NCI-H1930 (cell line): ENCODE results near the gene GPR161.

Experiments used
- DNase-seq, 2 experiments: peaks; one replicate each; lab custom pipeline; 2025; lab: John Stamatoyannopoulos, UW

Gene GPR161

DNA sequence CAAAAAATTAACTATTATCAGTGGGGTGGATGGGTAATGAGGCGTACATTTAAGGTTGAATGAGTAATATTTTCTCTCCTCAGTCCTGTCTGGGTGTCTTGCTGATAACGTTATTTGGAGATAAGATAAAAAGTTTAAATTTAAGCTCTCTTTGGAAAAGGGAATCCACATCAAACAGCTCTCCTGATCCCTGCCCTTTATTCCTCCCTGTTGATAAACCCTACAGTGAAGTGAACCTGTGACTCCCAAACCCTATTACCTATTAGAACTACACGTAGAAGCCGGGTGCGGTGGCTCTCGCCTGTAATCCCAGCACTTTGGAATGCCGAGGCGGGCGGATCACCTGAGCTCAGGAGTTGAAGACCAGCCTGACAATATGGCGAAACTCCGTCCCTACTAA is 9.9 kb upstream of the GPR161 start:
- no peak for DNase-seq

DNA sequence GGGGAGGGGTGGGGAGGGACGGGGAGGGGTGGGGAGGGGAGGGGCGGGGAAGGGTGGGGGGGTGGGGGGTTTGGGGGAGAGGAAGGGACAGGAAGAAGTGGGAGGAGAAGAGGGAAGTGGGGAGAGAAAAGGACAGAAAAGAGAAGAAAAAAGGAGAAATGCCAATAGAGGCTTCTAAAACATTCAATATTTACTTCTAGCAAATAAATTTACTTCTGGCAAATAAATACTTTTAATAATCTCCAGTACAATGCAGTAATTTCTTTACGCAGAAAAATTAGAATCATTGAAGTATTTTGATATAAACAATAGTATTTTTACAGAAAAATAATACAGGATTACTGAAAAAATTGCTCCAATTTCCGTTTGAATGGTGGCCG is 9.4 kb upstream of the GPR161 start:
- no peak for DNase-seq

DNA sequence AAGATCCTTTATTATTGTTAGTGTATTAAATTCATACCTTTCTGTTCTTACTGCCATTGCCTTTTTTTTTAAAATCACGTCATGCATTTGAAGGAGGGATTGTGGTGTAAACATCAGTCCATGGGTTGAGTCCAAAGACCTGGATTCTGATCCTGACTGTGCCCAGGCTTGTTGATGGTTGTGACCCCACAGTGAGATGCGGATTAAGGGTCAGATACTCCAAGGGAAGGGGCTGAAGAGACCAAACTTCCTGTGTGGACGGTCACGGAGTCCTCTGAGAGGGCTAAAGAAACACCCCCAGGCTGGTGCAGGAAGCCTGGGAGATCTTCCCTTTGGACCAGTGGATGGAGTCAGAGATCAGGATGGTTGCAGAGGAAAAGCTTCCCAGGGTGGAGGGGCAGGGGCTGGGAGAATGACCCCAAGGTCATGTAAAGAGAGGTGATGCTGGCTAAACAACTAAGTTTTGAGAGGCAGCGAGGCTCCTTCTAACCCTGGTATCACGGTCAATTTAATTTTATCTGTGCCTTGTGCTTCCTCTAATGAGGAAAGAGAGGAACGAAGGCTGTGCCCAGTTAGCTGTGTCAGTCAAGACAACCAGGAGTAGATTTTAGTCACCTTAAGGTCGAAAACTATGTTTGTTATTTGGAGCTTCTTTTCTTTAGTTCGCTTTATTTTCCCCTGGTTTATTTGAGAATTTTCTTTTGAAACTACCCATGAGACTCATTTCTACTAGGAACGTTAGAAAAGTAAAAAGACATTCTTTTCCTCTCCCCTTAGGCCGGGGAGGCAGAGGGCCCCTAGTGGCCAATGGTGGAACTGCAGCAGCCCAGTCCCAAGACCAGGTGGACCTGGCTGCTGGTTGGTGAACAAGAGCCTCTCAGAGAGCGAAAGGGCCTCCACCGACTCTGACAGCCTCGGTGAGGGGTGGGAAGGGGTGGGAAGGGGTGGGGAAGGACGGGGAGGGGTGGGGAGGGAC is 8.7 kb upstream of the GPR161 start:
- peak; percentile 49 to 64 for DNase-seq

DNA sequence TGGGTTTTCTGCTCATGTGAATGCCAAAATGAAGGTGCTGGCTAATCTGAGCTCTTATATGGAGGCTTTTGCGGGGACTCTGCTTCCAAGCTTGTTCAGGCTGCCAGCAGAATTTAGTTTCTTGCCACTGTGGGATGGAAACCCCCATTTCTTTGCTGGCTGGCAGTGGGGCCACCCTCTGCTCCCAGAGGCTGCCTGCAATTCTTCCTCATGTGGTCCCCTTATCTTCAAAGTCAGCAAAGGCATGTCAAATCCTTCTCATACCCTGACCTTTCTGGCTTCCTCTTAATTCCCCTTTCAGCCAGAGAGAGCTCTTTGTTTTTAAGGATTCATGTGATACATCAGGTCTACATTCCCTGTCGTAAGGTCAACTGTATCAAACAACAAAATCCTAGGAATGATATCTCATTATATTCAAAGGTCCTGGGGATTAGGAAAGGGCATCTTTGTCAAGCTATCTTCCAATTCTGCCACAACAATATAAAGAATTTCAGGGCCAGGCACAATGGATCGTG is 5.2 kb upstream of the GPR161 start:
- no peak for DNase-seq

DNA sequence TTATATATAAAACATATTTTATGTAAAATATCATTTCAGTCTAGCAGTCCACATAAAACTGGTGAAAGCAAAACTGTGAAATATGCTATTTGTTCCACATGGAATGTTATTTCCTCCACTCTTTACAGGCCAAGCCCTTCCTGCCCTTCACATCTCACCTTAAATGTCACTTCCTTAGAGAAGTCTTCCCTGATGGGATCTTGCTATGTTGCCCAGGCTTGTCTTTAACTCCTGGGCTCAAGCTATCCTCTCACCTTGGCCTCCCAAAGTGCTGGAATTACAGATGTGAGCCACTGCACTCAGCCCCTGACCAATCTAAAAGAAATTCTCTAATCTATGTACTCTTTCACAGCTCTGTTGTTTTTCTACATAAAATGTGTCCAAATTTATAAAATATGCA is 2.3 kb upstream of the GPR161 start:
- no peak for DNase-seq

DNA sequence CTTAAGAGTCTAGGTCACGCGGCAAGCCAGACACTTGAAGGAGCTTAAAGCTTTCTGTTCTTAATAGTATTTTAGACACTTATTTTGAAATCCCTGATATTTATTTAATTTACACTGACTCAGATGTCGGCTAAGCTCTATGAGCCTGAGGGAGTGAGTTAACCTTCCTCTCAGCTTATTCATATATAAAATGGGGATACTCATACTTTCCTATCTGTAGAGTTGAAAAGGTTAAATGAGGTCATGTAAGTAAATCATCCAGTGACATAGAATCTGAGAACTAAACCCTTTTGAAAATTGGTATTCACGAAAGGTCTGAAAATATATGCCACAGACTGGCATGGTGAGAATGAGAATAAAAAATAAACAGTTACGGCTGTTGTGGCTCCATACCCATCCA is 1.4 kb upstream of the GPR161 start:
- no peak for DNase-seq

DNA sequence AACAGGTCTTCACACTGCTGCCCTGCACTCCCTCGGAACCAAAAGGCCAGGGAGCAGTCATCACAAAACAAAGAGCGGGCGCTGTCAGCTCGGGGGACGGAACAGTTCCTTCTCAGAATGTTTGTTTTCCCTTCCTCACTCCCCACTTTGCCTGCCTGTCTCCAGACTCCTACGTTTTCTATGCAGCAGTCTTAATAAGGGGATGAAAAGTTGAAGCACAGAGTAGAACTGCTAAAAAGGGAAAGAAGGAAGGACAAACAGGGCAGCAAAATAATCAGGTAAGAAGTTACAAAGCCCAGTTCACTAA is 738 bp upstream of the GPR161 start:
- no peak for DNase-seq

DNA sequence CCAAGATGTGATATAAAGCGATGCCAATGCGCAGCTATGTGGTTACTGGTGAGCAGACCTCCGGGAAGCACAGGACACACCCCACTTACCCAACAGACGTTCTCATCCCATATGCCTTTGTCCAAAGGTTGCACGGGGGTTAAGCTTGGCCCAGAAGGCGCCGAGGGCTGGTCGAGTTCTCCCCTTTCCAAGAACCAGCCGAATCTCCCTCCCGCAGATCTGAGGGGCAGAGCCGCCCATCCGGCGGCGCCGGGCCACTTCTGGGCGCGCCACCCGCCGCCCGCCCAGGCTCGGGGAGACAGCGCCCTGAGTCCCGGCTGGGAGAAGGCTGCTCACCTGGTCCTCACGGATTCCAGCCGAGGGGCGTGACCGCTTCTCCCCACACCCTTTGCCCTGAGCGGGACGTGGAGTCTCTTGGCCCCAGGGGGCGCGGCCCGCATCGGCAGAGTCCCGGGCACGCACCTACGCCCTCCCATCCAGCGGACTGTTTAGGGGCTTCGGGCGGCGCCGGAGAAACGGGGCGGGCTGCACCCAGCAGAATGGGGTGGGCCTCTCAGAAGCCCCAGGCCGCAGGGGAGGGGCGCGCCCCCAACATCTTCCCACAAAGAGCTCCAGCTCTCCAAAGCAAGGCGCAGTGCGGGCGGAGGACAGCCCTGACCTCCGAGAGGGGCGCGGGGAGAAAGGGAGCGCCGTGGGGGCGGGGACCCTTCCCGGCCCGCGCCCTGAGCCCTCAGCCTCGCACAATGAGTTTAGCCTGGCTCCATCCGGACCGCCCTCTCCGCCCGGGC is 615 bp downstream of the GPR161 start:
- DNase-seq, result peak; percentile 21 to 24

DNA sequence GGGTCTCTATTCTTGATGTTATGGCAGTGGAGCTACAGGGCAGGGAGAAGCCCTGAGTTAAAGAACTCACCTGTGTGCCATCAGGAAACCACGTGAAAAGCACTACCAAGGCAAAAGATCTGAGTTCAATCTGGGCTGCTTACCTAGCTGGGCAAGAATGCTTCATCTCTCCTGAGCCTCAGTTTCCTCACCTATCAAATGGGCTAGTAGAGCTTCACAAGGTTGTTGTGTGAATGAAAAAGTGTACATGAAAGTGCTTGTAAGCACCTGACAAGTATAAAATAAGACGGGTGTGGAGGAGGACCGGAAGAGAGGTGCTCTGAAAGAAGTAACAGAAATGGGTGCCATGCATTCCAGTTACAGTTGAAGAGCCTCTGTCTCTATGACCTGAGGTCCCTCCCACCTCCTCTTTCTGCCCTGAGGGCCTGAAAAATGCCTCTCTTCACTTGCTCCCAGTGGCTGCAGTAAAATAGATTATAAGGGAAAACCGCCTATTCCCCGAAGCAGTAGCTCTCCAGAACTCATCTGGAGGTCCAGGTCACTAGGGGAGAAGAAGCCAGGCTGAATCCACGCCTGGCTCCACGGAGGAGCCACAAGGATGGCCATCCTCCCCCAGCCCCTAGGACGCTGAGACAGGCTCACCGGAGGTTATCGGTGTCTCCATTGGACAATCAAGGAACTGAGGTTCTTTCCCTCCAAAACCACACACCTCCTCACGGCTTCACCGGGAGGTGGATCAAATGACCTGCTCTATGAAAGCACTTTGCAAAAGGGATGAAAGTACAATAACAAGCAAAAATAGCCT is 1.4 kb downstream of the GPR161 start:
- peak in 1 of 2 experiments; percentile 27 for DNase-seq

DNA sequence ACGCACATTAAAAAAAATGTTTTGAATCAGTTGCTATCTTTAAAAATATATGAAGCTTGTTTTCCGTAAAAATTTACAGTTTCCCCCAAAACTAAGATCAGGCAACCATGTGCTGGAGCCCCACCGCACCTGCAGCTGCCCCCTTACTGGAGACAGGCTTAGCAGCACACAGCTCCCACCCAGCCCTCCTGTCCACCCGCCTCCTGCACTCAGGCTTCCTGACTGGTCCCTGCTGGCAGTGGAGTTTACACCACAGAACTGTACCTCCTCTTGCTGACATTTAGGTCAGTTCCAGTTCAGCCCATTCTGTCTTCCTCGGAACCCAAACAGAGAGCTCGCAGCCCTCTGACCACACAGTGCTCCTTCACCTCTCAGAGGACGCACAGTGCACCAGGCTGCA is 2.1 kb downstream of the GPR161 start:
- no peak for DNase-seq

DNA sequence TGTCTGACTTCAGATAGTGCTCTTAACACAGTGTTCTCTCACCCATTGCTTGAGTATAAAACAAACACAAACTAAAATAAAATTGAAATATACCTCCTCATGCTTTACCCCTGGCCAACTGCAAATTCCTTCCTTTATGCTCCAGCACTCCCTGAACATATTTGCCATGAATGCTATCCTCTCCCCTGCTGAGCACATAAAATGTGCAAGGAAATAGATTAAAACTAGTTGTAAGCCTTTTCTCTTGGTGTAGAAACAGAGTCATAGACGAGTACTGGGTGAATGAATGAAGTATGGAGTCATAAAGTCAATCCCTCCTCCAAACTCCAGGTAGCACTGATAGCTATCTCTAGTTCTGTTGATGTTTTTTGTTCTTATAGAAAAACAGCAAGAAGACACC is 2.6 kb downstream of the GPR161 start:
- no peak for DNase-seq

DNA sequence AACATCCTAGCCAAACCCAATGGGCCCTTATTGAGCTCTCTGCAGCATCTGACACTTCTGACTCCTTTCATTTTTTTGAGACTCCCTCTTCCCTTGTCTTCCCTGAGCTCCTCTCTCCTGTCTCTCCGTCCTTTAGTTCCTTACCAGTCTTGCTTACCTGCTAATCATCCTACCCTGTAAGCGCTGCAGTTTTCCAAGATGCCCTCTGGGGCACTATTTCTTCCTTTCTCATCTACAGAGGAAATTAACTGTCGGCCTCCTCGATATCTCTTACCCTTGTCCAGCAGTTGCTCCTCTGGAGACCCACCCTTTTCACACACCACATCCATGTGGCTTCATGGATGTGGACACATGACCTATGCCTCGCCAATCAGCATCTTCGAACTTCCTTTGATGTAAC is 6.8 kb downstream of the GPR161 start:
- DNase-seq, result no peak

DNA sequence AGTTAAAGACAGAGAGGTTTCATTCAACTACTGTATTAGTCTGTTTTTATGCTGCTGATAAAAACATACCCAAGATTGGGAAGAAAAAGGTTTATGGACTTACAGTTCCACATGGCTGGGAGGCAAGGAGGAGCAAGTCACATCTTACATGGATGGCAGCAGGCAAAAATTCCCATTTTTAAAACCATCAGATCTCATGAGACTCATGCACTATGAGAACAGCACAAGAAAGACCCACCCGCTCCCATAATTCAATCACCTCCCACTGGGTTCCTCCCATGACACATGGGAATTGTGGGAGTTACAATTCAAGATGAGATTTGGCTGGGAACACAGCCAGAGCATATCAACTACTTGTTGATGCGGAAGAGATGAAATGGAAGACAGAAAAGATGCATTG is 9.2 kb downstream of the GPR161 start:
- DNase-seq, result no peak

DNA sequence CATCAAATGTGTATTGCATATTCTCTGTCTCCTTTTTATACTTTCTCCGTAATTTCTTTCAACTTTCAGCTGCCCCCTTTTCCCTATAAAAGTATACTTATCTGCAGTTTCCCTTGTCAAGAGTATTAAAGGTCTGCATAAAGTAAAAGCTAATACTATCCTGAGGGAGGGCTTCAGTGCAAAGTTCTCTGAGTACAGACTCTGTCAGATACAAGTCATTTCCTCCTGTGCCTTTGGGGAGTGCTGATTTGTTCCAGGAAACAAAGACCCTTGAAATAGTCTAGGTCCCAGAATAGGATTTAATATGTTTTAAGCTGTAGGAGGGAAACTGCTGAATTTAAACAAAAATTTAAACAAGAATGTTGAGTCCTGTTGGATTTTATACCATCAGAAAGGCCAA is 11.7 kb downstream of the GPR161 start:
- no peak for DNase-seq

DNA sequence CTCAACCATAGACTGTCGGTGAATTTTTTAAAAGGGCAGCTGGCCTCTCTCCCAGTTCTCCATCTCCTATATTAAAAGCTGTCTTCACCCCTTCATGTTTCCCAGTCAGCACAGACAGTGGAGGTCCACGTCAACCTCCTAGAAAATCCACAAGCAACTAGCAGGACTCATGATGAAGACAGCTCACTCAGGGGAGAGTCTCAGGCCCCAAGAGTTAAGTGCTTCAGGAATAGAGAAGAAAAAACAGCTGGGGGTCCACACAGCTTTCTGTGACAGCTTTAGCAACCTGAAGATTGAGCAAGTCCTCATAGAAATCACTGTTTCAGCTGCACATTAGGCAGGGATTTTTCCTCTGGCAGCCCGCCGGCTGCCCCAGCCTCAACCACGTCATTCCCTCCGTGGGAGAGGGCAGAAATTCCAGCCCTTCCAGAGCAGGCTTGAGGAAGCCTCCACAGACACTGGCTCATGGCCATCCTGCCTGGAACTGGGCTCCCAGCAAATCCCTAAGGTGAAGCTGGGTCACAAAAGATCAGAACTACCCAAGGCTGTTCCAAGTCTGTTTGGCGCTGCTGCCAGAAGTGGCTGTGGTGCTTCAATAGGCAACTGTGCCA is 15.2 kb downstream of the GPR161 start:
- no peak for DNase-seq

DNA sequence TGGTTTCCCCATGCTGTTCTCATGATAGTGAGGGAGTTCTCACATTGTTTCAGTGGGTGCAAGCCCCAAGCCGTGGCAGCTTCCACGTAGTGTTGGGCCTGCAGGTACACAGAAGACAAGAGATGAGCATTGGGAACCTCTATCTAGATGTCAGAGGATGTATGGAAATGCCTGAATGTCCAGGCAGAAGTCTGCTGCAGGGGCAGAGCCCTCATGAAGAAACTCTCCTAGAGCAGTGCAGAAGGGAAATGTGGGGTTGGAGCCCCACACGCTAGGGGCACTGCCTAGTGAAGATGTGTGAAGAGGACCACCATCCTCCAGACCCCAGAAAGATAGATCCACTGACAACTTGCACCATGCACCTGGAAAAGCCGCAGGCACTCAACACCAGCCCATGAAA is 17.0 kb downstream of the GPR161 start:
- DNase-seq, result no peak

DNA sequence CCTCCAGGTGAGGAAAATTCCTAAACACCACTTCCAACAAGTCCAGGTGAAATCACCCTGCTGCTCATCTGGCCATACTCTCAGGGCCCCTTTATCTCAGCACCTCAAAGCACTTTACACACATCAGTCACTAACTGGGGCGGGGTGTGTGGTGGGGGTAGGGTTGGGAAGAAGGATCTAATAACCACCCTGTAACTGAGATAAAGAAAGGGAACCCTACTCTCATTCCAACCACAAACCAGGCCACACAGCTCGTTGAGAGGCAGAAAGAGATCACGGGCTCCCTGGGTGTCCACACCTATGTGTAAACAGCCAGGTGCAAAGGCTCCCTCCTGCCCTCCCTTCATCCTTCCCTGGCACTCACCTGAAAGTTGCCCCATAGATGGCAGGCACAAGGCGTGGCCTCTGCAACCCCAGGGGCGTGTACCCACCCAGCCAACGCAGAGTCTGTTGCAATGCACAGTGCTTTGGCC is 20.4 kb downstream of the GPR161 start:
- DNase-seq, result no peak

DNA sequence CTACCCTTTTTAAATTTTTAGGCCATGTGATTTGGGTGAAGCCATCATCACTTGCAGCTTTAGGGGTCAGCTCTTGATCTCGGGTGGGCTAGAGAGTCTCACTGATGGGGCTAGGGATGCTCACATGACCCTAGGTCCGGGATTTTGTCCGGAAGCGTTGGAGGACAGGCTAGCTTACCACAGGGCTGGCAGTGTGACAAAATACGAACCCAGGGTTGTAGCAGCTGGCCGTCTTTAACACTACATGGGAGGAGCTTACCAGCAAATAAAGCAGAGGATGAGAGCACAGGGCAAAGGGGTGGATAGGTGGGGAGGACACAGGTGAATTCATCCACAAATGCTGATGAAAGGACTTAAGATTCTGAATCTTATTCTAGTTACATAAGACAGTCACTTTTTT is 21.9 kb downstream of the GPR161 start:
- DNase-seq, result no peak

DNA sequence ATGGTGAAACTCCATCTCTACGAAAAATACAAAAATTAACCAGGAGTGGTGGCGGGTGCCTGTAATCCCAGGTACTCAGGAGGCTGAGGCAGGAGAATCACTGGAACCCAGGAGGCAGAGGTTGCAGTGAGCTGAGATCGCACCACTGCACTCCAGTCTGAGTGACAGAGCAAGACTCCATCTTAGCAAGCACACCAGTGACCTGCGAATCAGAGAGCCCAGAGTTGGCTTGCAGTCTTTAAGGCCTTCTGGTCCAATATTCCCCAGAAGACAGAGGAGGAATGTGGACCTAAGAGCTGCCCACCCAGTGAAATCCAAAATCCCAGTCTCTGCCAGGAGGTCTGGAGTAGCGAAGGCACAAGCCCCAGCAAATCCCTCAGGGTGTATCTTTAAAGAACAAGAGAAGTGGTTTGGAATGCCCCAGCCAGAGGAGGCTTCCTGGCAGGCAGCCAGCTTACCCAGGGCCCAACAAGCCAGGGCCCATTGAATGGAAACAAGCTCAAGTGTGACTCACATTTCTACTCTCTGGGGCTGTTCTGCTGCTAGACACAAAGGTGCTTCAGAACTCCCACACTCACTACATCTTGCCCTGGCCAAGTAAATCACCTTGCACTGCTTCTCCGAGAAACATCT is 23.9 kb downstream of the GPR161 start:
- DNase-seq, result no peak

DNA sequence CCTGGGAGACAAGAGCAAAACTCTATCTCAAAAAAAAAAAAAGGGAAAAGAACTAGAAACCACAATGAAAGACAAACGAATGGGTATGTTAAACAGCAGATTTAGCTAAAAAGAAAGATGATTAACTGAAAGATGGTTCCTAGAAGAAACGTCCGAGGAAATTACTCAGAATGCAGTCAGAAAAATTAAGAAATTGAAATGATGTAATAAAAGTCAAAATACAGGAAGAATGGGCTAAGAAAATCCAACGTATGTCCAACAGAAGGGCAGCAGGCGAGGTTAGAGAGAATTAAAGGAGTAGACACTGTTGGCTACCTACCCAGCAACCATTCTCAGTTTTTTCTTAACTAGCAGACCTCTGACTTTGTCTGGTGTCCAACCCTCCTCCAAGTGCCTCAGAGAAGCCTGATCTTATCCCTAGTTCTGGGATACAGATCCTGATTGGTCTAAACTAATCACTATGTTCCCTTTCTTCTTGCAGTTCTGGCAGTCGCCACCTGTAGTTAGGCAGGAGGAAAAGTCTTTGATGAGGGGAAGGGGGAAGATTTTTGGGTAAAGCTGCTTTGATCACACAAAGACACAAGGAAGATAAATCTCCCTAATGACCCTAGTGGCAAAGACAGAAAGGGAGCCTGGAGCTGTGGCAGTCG is 25.7 kb downstream of the GPR161 start:
- DNase-seq, result no peak

DNA sequence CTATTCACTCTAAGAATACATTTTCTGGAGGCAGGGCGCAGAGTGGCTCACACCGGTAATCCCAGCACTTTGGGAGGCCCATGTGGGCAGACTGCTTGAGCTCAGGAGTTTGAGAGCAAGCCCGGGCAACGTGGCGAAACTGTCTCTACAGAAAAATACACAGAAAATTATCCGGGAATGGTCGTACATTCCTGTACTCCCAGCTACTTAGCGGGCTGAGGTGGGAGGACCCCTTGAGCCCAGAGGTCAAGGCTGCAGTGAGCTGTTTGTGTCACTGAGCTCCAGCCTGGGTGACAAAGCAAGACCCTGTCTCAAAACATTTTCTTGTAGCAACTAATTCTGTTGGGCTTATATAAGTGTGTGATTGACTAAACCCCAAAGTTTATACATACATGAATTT is 30.5 kb downstream of the GPR161 start:
- no peak for DNase-seq
